HS-27A (cell line): ENCODE data around the gene ADAMTS14.

ENCODE experiments used
- DNase-seq: peaks from one replicate; pipeline ENCODE4 v3.0.0-alpha.2; 2012; ENCODE audit warnings: low read depth, missing footprints

ADAMTS14 gene

GRCh38 chr10:70692043-70692603 lies 19.8 kb downstream of the ADAMTS14 start:
- DNase-seq = no peak

GRCh38 chr10:70693619-70694335 lies 21.5 kb downstream of the ADAMTS14 start:
- DNase-seq = no peak

- DNase-seq = no peak
Observed at GRCh38 chr10:70694418-70695141, 22.3 kb downstream of the ADAMTS14 start.

- DNase-seq = no peak
Observed at GRCh38 chr10:70695241-70696030, 23.1 kb downstream of the ADAMTS14 start.

- no peak for DNase-seq
Observed at GRCh38 chr10:70698211-70698610, 25.9 kb downstream of the ADAMTS14 start.

GRCh38 chr10:70699063-70699658 lies 26.9 kb downstream of the ADAMTS14 start:
- DNase-seq = no peak

- DNase-seq = no peak
Observed at GRCh38 chr10:70699659-70700174, 27.4 kb downstream of the ADAMTS14 start.

GRCh38 chr10:70702190-70702763 lies 30.0 kb downstream of the ADAMTS14 start:
- DNase-seq = no peak

- DNase-seq = no peak
Observed at GRCh38 chr10:70704211-70704610, 31.9 kb downstream of the ADAMTS14 start.

- no peak for DNase-seq
Observed at GRCh38 chr10:70705121-70705861, 33.0 kb downstream of the ADAMTS14 start.

GRCh38 chr10:70711177-70711576 lies 38.9 kb downstream of the ADAMTS14 start:
- DNase-seq = no peak

- no peak for DNase-seq
Observed at GRCh38 chr10:70711911-70712310, 39.6 kb downstream of the ADAMTS14 start.

- no peak for DNase-seq
Observed at GRCh38 chr10:70714245-70714644, 41.9 kb downstream of the ADAMTS14 start.

- DNase-seq = no peak
Observed at GRCh38 chr10:70714951-70715350, 42.6 kb downstream of the ADAMTS14 start.

GRCh38 chr10:70715853-70716795 lies 43.8 kb downstream of the ADAMTS14 start:
- no peak for DNase-seq

GRCh38 chr10:70722820-70723424 lies 50.6 kb downstream of the ADAMTS14 start:
- no peak for DNase-seq

- no peak for DNase-seq
Observed at GRCh38 chr10:70723771-70724170, 51.5 kb downstream of the ADAMTS14 start.

- DNase-seq = no peak
Observed at GRCh38 chr10:70726909-70727495, 54.7 kb downstream of the ADAMTS14 start.

- DNase-seq = no peak
Observed at GRCh38 chr10:70728328-70728727, 56.0 kb downstream of the ADAMTS14 start.
